HepG2 (cell line): ENCODE results near the gene ATAD3A. TPM values are rescaled to one million over a fixed set of nuclear protein-coding genes. Genes with fewer than 3 reads are reported as not detected.

Experiments
- ATAC-seq: fragments of 200-7000 bp; cut with Tn5 transposase; 3 replicates; pipeline ENCODE4 v1.9.1; 2020; ENCODE audit warnings: mild to moderate bottlenecking, moderate library complexity
- BruUV-seq: library from RNA; stranded (reverse); fragments of 400-500 nt; replicated peaks from 2 replicates; lab custom pipeline; 2021; lab: Mats Ljungman, UMichigan
- CTCF ChIA-PET: fragments of 300-600 bp; formaldehyde crosslinking; extraction: SDS; loops from one replicate; lab custom pipeline; 2021; ENCODE audit warnings: low total read pairs, inconsistent platforms, low intra/inter-chr PET ratio; lab: Yijun Ruan, JAX
- POLR2A ChIA-PET: fragments of 350-600 bp; sonication (Branson Sonifier 250); formaldehyde crosslinking; loops from one replicate; lab custom pipeline; 2020; ENCODE audit warnings: antibody characterized with exemption, inconsistent platforms; lab: Yijun Ruan, JAX
- DNase-seq: peaks from one replicate; pipeline ENCODE4 v3.0.0-alpha.2; 2015; ENCODE audit warnings: low spot score
- FAIRE-seq: peaks from 3 replicates; lab custom pipeline; 2011; peaks lifted over from hg19 to GRCh38; lab: Jason Lieb, UNC
- H2AFZ ChIP-seq: one replicate; pipeline ENCODE4 v1.6.1; 2011; ENCODE audit warnings: low read length, inconsistent platforms
- H3K27ac ChIP-seq: fragments of 300-600 bp; 3 replicates; pipeline ENCODE4 v1.8.0; 2011; ENCODE audit warnings: mixed run types, mild to moderate bottlenecking, mixed read lengths, low read length, inconsistent platforms; ENCODE audit not compliant: insufficient read depth; ENCODE audit errors: extremely low read length
- H3K27me3 ChIP-seq, 2 experiments: fragments of 200-600 bp in 1 of 2; 2 replicates in 1 of 2; 3 replicates in 1 of 2; pipeline versions ENCODE4 v1.6.0 to v1.8.0; 2011; ENCODE audit warnings: low read length in 2 of 2, mild to moderate bottlenecking in 2 of 2, moderate library complexity in 2 of 2, inconsistent platforms in 1 of 2; ENCODE audit not compliant: insufficient read depth in 2 of 2, control insufficient read depth in 1 of 2
- H3K36me3 ChIP-seq, 2 experiments: fragments of 200-600 bp in 1 of 2; replicated peaks in 1 of 2; 2 replicates in 1 of 2; 3 replicates in 1 of 2; pipeline versions ENCODE4 v1.5.1 to v1.8.0; 2011; ENCODE audit warnings: low read length in 2 of 2, inconsistent platforms in 1 of 2; ENCODE audit not compliant: insufficient read depth in 2 of 2, control insufficient read depth in 1 of 2
- H3K4me1 ChIP-seq: 2 replicates; pipeline ENCODE4 v1.5.1; 2012; ENCODE audit warnings: low read length, inconsistent platforms; ENCODE audit not compliant: insufficient read depth
- H3K4me2 ChIP-seq: 2 replicates; pipeline ENCODE4 v1.6.0; 2011; ENCODE audit warnings: low read depth, low read length, inconsistent platforms
- H3K4me3 ChIP-seq, 3 experiments: fragments of 200-600 bp in 1 of 3; sonication (generic), shearing (Covaris generic) in 1 of 3; replicated peaks in 1 of 3; 2 replicates each; pipeline ENCODE4 v1.5.1; 2011 to 2016; ENCODE audit warnings: low read length in 3 of 3, inconsistent platforms in 2 of 3, low read depth in 2 of 3, mild to moderate bottlenecking in 2 of 3, control low read depth in 1 of 3, mixed read lengths in 1 of 3; ENCODE audit not compliant: insufficient read depth in 1 of 3
- H3K79me2 ChIP-seq: one replicate; pipeline ENCODE4 v1.6.1; 2011; ENCODE audit warnings: low read length, inconsistent platforms; ENCODE audit not compliant: insufficient read depth
- H3K9ac ChIP-seq: 2 replicates; pipeline ENCODE4 v1.6.0; 2011; ENCODE audit warnings: mild to moderate bottlenecking, low read depth, low read length, inconsistent platforms; ENCODE audit not compliant: insufficient read depth
- H3K9me3 ChIP-seq: 2 replicates; pipeline ENCODE4 v1.5.1; 2012; ENCODE audit warnings: mild to moderate bottlenecking, low read length
- H4K20me1 ChIP-seq: 2 replicates; pipeline ENCODE4 v1.6.0; 2011; ENCODE audit warnings: inconsistent platforms, mild to moderate bottlenecking, low read length, moderate library complexity; ENCODE audit not compliant: insufficient read depth
- AGO2 ChIP-seq: fragments of 200-400 bp; formaldehyde crosslinking; optimal IDR thresholded peaks from 2 replicates; pipeline ENCODE3; 2017; ENCODE audit warnings: mild to moderate bottlenecking, low read depth, low read length, moderate library complexity
- ERF ChIP-seq: IDR thresholded peaks from 2 replicates; pipeline ENCODE4 v1.6.1; 2018; ENCODE audit warnings: missing biosample characterization, missing genetic modification reagents
- HOXA3 ChIP-seq: sonication (generic); formaldehyde crosslinking; IDR thresholded peaks from 2 replicates; pipeline ENCODE4 v1.5.0; 2020; ENCODE audit warnings: missing genetic modification reagents
- HOXA5 ChIP-seq: sonication (generic); formaldehyde crosslinking; IDR thresholded peaks from 2 replicates; pipeline ENCODE4 v1.4.0; 2020; ENCODE audit warnings: missing genetic modification reagents
- POLR2A ChIP-seq, 2 experiments: IDR thresholded peaks; 2 replicates each; pipeline ENCODE4 v1.6.1; 2011; ENCODE audit warnings: low read depth in 2 of 2, low read length in 2 of 2, mild to moderate bottlenecking in 1 of 2, moderate library complexity in 1 of 2; ENCODE audit not compliant: insufficient read depth in 1 of 2
- RBM22 ChIP-seq: fragments of 200-400 bp; formaldehyde crosslinking; optimal IDR thresholded peaks from 2 replicates; pipeline ENCODE3; 2017; ENCODE audit warnings: mild to moderate bottlenecking, low read length, moderate library complexity
- ZBTB33 ChIP-seq: sonication (generic); formaldehyde crosslinking; IDR thresholded peaks from 2 replicates; pipeline ENCODE4 v1.4.0; 2020; ENCODE audit warnings: missing genetic modification reagents
- ZFP37 ChIP-seq: sonication (generic); formaldehyde crosslinking; IDR thresholded peaks from 2 replicates; pipeline ENCODE4 v1.4.0; 2020; ENCODE audit warnings: missing genetic modification reagents, borderline replicate concordance
- ZNF367 ChIP-seq: sonication (generic); formaldehyde crosslinking; IDR thresholded peaks from 2 replicates; pipeline ENCODE4 v1.4.0; 2020; ENCODE audit warnings: missing genetic modification reagents, borderline replicate concordance
- WGBS: methylation state at CpG from one replicate; pipeline ENCODE4 v1.1.6; 2017; ENCODE audit warnings: low lambda C conversion rate; 5-methylcytosine and 5-hydroxymethylcytosine counted together
- in situ Hi-C: cut with HindIII; loops from 2 replicates; pipeline ENCODE4 v1.10.0; 2017; ENCODE audit warnings: low pct_unique_long_range_greater_than_20kb; ENCODE audit not compliant: extremely low pct_ligation_motif_present
- intact Hi-C: fragments of 100-400 bp; cut with micrococcal nuclease; formaldehyde crosslinking; loops from one replicate; pipeline ENCODE4 v1.10.0; 2022; ENCODE audit not compliant: unreplicated experiment
- polyA plus RNA-seq, 8 experiments: library from polyadenylated mRNA; depleted of rRNA in 3 of 8; stranded (reverse) in 7 of 8; unstranded in 1 of 8; fragments of >200 nt; fragmentation: Illumina TruSeq in 4 of 8; extraction: Trizol in 4 of 8; gene quantifications; 2 replicates each; pipeline versions ENCODE4 v1.2.1 to v1.2.3, GENCODE V29; 2011 to 2016; ENCODE audit warnings: low read depth in 4 of 8, missing spikeins in 1 of 8, mixed read lengths in 1 of 8; ENCODE audit not compliant: insufficient read depth in 1 of 8
- total RNA-seq, 5 experiments: library from RNA; depleted of rRNA; stranded (reverse); fragments of >200 nt; fragmentation: Illumina TruSeq; extraction: Trizol; gene quantifications; 2 replicates each; pipeline ENCODE4 v1.2.3, GENCODE V29; 2016; ENCODE audit warnings: low read depth in 1 of 5
- TF ChIP-seq, protein P1 (sequence below): sonication (generic); formaldehyde crosslinking; conservative IDR thresholded peaks from 2 replicates; pipeline ENCODE4 v1.4.0; 2020; ENCODE audit warnings: mild to moderate bottlenecking, missing genetic modification reagents, moderate library complexity

The ATAD3A gene
- total and polyA plus RNA-seq, 2 of the 13 experiments (the other 11 are each of a cell fraction or from before 2014, with no cell fraction given) = 10.6 to 49.0 TPM

- no peak overlapping the region for H3K27ac ChIP-seq
- POLR2A ChIA-PET = no interaction called here
- H3K79me2 ChIP-seq = no peaks in the 10 kb centered on the region
- intact Hi-C loops = no loop called here
- ATAC-seq = no peak; the same call in 2 of the 3 replicates
- H3K9me3 ChIP-seq = no peaks in the 10 kb centered on the region
- in situ Hi-C loops = no loop called here
- H3K4me3 ChIP-seq = no peak overlapping the region
- 0 out of 2 replicates have a peak, but pooled peaks cover 5% of the 10 kb centered on the region for H3K4me1 ChIP-seq
- TF ChIP-seq ZBTB33 (peak; percentile 93), AGO2 (peak; percentile 78), HOXA3 (CRISPR knock-in tag) (0 out of 2 replicates have a peak, but pooled peaks have one; percentile 14), ERF (CRISPR knock-in tag) (no peak), ZNF367 (CRISPR knock-in tag) (no peak)
- no peaks in the 10 kb centered on the region for H4K20me1 ChIP-seq
- WGBS = 95% methylated on average over 28 of the region's 33 CpGs
- BruUV-seq = no TSS peak
- H3K27me3 ChIP-seq = no peaks in the 10 kb centered on the region
- H3K9ac ChIP-seq = no peak overlapping the region
- no peak overlapping the region for H2AFZ ChIP-seq
- peaks cover 0 to 4% of the 10 kb centered on the region in 2 experiments; a peak in 2 of 5 replicates for H3K36me3 ChIP-seq
- FAIRE-seq = no peak
- no peak for DNase-seq
- CTCF ChIA-PET = no interaction called here
- H3K4me2 ChIP-seq = no peak overlapping the region
These were observed 39.7 kb downstream of the ATAD3A start for GRCh38 chr1:1551524-1552262.

- ATAC-seq (no peak), DNase-seq (no peak), FAIRE-seq (no peak)
- TF ChIP-seq HOXA3 (CRISPR knock-in tag) (0 out of 2 replicates have a peak, but pooled peaks have one; percentile 2), ZFP37 (CRISPR knock-in tag) (no peak), POLR2A (IDR thresholded peaks at IDR 0.05; ENCODE audit: insufficient read depth in 1 of 2, low read depth in 2 of 2, low read length in 2 of 2) (0 out of 4 replicates have a peak, but pooled peaks of 1 of the 2 experiments have one; percentile 13), HOXA5 (CRISPR knock-in tag) (no peak), RBM22 (peak; percentile 33)
- TF ChIP-seq, protein P1, sequence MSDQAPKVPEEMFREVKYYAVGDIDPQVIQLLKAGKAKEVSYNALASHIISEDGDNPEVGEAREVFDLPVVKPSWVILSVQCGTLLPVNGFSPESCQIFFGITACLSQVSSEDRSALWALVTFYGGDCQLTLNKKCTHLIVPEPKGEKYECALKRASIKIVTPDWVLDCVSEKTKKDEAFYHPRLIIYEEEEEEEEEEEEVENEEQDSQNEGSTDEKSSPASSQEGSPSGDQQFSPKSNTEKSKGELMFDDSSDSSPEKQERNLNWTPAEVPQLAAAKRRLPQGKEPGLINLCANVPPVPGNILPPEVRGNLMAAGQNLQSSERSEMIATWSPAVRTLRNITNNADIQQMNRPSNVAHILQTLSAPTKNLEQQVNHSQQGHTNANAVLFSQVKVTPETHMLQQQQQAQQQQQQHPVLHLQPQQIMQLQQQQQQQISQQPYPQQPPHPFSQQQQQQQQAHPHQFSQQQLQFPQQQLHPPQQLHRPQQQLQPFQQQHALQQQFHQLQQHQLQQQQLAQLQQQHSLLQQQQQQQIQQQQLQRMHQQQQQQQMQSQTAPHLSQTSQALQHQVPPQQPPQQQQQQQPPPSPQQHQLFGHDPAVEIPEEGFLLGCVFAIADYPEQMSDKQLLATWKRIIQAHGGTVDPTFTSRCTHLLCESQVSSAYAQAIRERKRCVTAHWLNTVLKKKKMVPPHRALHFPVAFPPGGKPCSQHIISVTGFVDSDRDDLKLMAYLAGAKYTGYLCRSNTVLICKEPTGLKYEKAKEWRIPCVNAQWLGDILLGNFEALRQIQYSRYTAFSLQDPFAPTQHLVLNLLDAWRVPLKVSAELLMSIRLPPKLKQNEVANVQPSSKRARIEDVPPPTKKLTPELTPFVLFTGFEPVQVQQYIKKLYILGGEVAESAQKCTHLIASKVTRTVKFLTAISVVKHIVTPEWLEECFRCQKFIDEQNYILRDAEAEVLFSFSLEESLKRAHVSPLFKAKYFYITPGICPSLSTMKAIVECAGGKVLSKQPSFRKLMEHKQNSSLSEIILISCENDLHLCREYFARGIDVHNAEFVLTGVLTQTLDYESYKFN (CRISPR knock-in tag) = no peak
- H3K36me3 ChIP-seq = peaks cover 0 to 4% of the 10 kb centered on the region in 2 experiments; a peak in 2 of 5 replicates
- H3K4me3 ChIP-seq = no peak overlapping the region
- intact Hi-C loops (no loop called here), in situ Hi-C loops (no loop called here)
- no peak overlapping the region for H3K4me2 ChIP-seq
- 40% methylated on average over 1 of the region's 10 CpGs for WGBS
- H3K27ac ChIP-seq = no peak overlapping the region
- BruUV-seq = no TSS peak
- no peaks in the 10 kb centered on the region for H3K79me2 ChIP-seq
- peak overlapping the region; percentile 34; the same call in 1 of the 2 replicates for H3K9ac ChIP-seq
- 0 out of 2 replicates have a peak, but pooled peaks cover 5% of the 10 kb centered on the region for H3K4me1 ChIP-seq
- H3K27me3 ChIP-seq = no peaks in the 10 kb centered on the region
- H2AFZ ChIP-seq = no peak overlapping the region
- CTCF ChIA-PET = no interaction called here
- no peaks in the 10 kb centered on the region for H4K20me1 ChIP-seq
- no peaks in the 10 kb centered on the region for H3K9me3 ChIP-seq
- POLR2A ChIA-PET = no interaction called here
These were observed 40.3 kb downstream of the ATAD3A start for GRCh38 chr1:1552263-1552639.
